Glutamatergic neuron (in vitro differentiated cells): ENCODE data around the gene AUTS2. TPM values are rescaled to one million over a fixed set of nuclear protein-coding genes. Genes with fewer than 3 reads are reported as not detected.

Experiments
- DNase-seq: peaks from one replicate; pipeline ENCODE4 v3.0.0; 2022
- H3K27ac Mint-ChIP-seq: one replicate; pipeline ENCODE4 v1.8.0; 2020; ENCODE audit warnings: mild to moderate bottlenecking, mixed read lengths, inconsistent platforms; ENCODE audit not compliant: unreplicated experiment
- H3K27me3 Mint-ChIP-seq: one replicate; pipeline ENCODE4 v1.8.0; 2020; ENCODE audit warnings: mild to moderate bottlenecking, moderate library complexity, mixed read lengths, inconsistent platforms; ENCODE audit not compliant: unreplicated experiment
- H3K36me3 Mint-ChIP-seq: one replicate; pipeline ENCODE4 v1.8.0; 2020; ENCODE audit warnings: mild to moderate bottlenecking, mixed read lengths, inconsistent platforms; ENCODE audit not compliant: unreplicated experiment
- H3K4me1 Mint-ChIP-seq: one replicate; pipeline ENCODE4 v1.8.0; 2020; ENCODE audit warnings: mild to moderate bottlenecking, low read depth, mixed read lengths, inconsistent platforms; ENCODE audit not compliant: unreplicated experiment
- H3K4me3 Mint-ChIP-seq: one replicate; pipeline ENCODE4 v1.8.0; 2020; ENCODE audit warnings: mild to moderate bottlenecking, mixed read lengths, inconsistent platforms; ENCODE audit not compliant: unreplicated experiment
- H3K9me3 Mint-ChIP-seq: one replicate; pipeline ENCODE4 v1.8.0; 2020; ENCODE audit warnings: mild to moderate bottlenecking, moderate library complexity, mixed read lengths, inconsistent platforms; ENCODE audit not compliant: unreplicated experiment
- total RNA-seq: library from RNA; stranded (reverse); fragmentation: NEBNext Ultra II Directional; extraction: Animal tissue kit (Norgen Biotek cat#: 25700); gene quantifications from one replicate; pipeline ENCODE4 v1.2.1, GENCODE V29; 2021; ENCODE audit not compliant: unreplicated experiment
- TF ChIP-seq, protein P1 (sequence below): fragments of 200-600 bp; sonication (generic); IDR thresholded peaks from one replicate; pipeline ENCODE4 v1.5.0; 2021; ENCODE audit not compliant: partially characterized antibody, unreplicated experiment

The AUTS2 gene
- total RNA-seq, 1 donor from 2014 or later, result 300 TPM

DNA sequence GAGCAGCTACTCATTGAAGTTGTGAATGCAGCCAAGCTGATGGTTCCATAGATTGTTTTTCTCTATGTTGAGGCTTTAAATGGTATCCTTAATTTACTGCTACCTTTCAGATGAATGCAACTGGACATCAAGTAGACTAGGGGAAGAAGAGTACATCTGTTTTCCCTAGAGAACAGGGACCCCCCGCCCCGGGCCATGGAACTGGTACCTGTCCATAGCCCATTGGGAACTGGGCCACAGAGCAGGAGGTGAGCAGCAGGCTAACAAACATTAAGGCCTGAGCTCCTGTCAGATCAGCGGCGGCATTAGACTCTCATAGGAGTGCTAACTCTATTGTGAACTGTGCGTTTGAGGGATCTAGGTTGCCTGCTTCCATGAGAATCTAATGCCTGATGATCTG is 391.3 kb downstream of the AUTS2 start:
- Mint-ChIP-seq H3K4me3 (no peak overlapping the region), H3K4me1 (peaks cover 14% of the 10 kb centered on the region), H3K36me3 (no peaks in the 10 kb centered on the region), H3K27ac (no peak overlapping the region), H3K9me3 (peaks cover 4% of the 10 kb centered on the region), H3K27me3 (peaks cover 1% of the 10 kb centered on the region)
- TF ChIP-seq, protein P1, sequence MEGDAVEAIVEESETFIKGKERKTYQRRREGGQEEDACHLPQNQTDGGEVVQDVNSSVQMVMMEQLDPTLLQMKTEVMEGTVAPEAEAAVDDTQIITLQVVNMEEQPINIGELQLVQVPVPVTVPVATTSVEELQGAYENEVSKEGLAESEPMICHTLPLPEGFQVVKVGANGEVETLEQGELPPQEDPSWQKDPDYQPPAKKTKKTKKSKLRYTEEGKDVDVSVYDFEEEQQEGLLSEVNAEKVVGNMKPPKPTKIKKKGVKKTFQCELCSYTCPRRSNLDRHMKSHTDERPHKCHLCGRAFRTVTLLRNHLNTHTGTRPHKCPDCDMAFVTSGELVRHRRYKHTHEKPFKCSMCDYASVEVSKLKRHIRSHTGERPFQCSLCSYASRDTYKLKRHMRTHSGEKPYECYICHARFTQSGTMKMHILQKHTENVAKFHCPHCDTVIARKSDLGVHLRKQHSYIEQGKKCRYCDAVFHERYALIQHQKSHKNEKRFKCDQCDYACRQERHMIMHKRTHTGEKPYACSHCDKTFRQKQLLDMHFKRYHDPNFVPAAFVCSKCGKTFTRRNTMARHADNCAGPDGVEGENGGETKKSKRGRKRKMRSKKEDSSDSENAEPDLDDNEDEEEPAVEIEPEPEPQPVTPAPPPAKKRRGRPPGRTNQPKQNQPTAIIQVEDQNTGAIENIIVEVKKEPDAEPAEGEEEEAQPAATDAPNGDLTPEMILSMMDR, result no peak
- no peak for DNase-seq

DNA sequence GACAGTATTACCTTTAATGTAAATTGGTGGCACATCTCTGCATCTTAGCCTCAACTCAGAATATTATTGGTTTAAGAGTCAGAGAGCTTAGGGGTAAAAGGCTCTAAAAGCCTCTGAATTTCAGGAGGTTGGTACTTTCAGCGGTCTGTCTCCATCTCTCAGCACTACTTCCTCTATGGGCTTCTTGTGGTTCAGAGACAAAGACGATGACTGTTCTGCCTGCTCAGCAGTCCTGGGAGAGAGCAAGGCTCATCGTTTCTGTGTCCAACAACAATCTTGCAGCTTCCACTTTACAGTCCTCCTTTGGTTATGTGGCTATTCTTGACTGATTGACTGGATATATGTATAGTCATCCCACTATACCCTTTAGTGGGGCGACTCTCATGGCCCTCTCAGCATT is 394.7 kb downstream of the AUTS2 start:
- H3K27me3 Mint-ChIP-seq, result peaks cover 1% of the 10 kb centered on the region
- no peak for DNase-seq
- H3K4me3 Mint-ChIP-seq, result no peak overlapping the region
- peaks cover 4% of the 10 kb centered on the region for H3K9me3 Mint-ChIP-seq
- TF ChIP-seq, protein P1, result no peak
- H3K4me1 Mint-ChIP-seq, result peaks cover 31% of the 10 kb centered on the region
- H3K36me3 Mint-ChIP-seq, result no peaks in the 10 kb centered on the region
- H3K27ac Mint-ChIP-seq, result no peak overlapping the region

DNA sequence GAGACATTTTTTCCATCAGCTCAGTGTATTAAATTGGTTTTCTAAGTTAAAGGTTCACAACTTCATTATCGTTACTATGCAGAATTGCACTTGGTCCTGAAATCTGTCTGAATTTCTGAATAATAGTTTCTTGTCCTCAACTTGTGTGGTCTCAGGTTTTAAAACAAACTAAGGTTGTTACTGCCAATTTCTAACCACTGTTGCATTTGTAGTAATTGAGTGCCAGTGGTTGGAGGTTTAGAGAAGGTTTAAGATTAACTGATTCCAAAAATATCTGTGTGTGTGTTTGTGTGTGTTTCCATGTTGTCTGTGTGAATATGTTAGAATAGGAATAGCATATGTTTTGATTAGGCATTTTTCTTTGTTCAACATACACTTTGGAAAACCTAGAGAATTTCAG is 395.9 kb downstream of the AUTS2 start:
- peaks cover 25% of the 10 kb centered on the region for H3K4me1 Mint-ChIP-seq
- H3K9me3 Mint-ChIP-seq, result peaks cover 4% of the 10 kb centered on the region
- no peak for DNase-seq
- no peak overlapping the region for H3K4me3 Mint-ChIP-seq
- H3K27me3 Mint-ChIP-seq, result peaks cover 1% of the 10 kb centered on the region
- H3K27ac Mint-ChIP-seq, result no peak overlapping the region
- no peaks in the 10 kb centered on the region for H3K36me3 Mint-ChIP-seq
- TF ChIP-seq, protein P1, result no peak

DNA sequence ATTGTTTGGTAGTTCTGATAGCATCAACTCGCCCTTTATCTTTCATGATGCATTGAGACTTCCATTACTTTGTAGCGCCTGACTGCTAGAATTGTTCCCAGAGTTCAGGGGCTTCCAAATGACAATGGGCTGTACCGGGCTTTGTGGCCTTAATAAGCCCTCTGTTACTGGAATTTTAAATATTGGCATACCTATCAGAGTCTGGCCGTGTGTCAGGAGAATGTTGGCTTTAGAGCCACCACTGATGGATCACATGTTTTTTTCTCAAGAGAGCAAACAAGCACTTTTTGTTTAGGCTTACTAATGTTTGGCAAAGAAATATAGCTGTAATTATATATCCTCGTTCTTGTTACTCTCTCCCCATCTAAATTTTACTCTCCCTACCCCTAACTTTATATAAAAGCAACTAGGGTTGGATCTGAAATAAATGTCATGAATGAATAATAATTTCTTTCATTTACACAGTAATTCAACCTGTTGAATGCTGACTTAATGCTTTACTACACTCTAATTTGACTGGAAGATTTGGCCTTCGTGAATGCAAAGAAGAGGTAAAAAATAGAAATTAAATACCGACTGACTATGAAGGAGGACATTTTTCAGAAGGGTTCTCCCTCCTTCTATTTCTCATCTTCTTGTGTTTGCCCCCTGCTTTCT is 396.7 kb downstream of the AUTS2 start:
- peaks cover 1% of the 10 kb centered on the region for H3K27me3 Mint-ChIP-seq

DNA sequence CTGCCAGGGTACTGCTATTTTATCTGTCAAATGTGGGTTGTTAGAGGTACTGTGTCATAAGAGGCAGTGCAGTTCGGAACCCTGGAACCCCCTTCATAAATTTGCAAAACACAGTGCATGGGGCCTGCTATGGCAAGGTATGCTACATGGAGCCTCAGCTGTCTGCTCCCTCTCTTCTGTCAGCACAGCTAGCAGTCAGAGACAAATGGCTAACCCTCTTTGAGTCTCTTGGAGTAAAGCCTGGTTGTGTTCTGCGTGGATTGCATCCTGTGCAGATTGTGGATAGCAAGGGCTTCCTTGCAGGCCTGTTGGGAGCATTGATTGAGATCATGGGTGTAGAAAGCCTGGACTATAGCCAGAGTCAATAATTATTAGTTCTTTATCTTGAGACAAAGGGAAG is 397.8 kb downstream of the AUTS2 start:
- peaks cover 25% of the 10 kb centered on the region for H3K4me1 Mint-ChIP-seq
- TF ChIP-seq, protein P1, result no peak
- H3K4me3 Mint-ChIP-seq, result peak overlapping the region; percentile 7
- no peak overlapping the region for H3K27ac Mint-ChIP-seq
- peaks cover 3% of the 10 kb centered on the region for H3K9me3 Mint-ChIP-seq
- no peaks in the 10 kb centered on the region for H3K36me3 Mint-ChIP-seq
- DNase-seq, result no peak
- peaks cover 1% of the 10 kb centered on the region for H3K27me3 Mint-ChIP-seq

More for the DNA sequence above, 396.7 kb downstream of the AUTS2 start:
- Mint-ChIP-seq H3K4me1 (peaks cover 25% of the 10 kb centered on the region), H3K36me3 (no peaks in the 10 kb centered on the region), H3K9me3 (peaks cover 4% of the 10 kb centered on the region), H3K27ac (no peak overlapping the region), H3K4me3 (no peak overlapping the region)
- TF ChIP-seq, protein P1, result no peak
- no peak for DNase-seq
